Memory B cell (primary cell): ENCODE measurements around the gene KMO.
A peak's percentile ranks its signal among the peaks of the same experiment; 100 is the strongest.

ENCODE experiments used
- ATAC-seq: fragments of 150-1000 bp; cut with Tn5 transposase; 2 replicates; pipeline ENCODE4 v1.10.0; 2021; ENCODE audit warnings: low read depth, mild to moderate bottlenecking, moderate library complexity
- DNase-seq, 2 donors: peaks; one replicate each; pipeline ENCODE4 v3.0.0; 2022; ENCODE audit warnings: low spot score in 2 of 2
- H3K27ac Mint-ChIP-seq: one replicate; pipeline ENCODE4 v1.8.0; 2022; ENCODE audit warnings: mild to moderate bottlenecking, moderate library complexity, mixed read lengths
- H3K27me3 Mint-ChIP-seq: one replicate; pipeline ENCODE4 v1.8.0; 2022; ENCODE audit warnings: mixed read lengths
- H3K36me3 Mint-ChIP-seq: one replicate; pipeline ENCODE4 v1.8.0; 2022; ENCODE audit warnings: mild to moderate bottlenecking, mixed read lengths
- H3K4me1 Mint-ChIP-seq: one replicate; pipeline ENCODE4 v1.8.0; 2022; ENCODE audit warnings: mixed read lengths
- H3K4me3 Mint-ChIP-seq: one replicate; pipeline ENCODE4 v1.8.0; 2022; ENCODE audit warnings: mild to moderate bottlenecking, moderate library complexity, mixed read lengths
- H3K9me3 Mint-ChIP-seq: one replicate; pipeline ENCODE4 v1.8.0; 2022; ENCODE audit warnings: mixed read lengths

The KMO gene

DNA sequence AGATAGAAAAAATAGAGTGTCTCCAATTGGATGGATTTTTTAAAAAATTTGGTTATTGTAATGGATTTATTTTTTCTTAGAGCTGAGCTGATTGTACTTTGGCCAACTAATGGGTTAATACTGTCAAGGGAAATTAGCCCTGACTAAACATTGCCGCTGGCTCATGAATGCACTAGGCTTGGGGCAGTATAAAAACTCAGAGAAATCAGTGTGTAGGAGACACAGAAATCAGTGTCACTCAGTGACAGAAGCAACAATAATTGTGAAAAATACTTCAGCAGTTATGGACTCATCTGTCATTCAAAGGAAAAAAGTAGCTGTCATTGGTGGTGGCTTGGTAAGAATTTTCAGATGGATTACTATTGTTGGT is at the start of gene KMO:
KMO (plus strand) TSS at position 217 of the 370 bp plus-strand sequence; CDS start at position 284, 67 bp downstream.
- ATAC-seq: peak; percentile 47
- H3K36me3 Mint-ChIP-seq: peaks cover 11% of the 10 kb centered on the region
- peaks cover 1% of the 10 kb centered on the region for H3K9me3 Mint-ChIP-seq
- peak within 1 kb of the TSS; percentile 98 for H3K27ac Mint-ChIP-seq
- H3K27me3 Mint-ChIP-seq: no peaks in the 10 kb centered on the region
- peak in 1 of 2 donors; percentile 42 for DNase-seq
- H3K4me1 Mint-ChIP-seq: peaks cover 29% of the 10 kb centered on the region
- peak within 1 kb of the TSS; percentile 98 for H3K4me3 Mint-ChIP-seq

DNA sequence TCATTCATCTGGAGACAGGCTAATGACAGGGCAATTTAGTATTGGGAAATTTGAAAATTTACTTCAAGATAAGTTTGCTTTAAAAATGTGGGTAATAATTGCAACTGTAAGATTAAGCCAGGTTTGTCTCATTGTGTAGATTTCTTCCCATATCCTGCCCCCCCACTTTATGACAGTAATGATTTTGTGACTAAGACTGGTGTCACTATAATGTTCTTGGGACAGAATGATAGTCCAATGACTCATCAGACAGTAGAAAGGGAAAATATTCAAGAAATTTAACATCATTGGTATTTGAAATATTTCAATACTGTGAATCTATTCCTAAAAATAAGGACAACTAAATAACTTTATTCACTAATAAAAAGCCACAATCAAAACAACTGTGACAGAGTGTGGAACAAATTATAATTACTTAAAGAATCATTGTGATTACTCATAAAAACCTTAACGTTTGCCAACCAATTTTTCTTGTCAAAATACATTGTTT is 49.4 kb upstream of the KMO start:
- no peaks in the 10 kb centered on the region for H3K36me3 Mint-ChIP-seq
- H3K4me1 Mint-ChIP-seq: peaks cover 9% of the 10 kb centered on the region
- H3K4me3 Mint-ChIP-seq: no peak overlapping the region
- no peak for DNase-seq
- H3K27ac Mint-ChIP-seq: no peak overlapping the region
- H3K9me3 Mint-ChIP-seq: no peaks in the 10 kb centered on the region
- no peak for ATAC-seq
- no peaks in the 10 kb centered on the region for H3K27me3 Mint-ChIP-seq

DNA sequence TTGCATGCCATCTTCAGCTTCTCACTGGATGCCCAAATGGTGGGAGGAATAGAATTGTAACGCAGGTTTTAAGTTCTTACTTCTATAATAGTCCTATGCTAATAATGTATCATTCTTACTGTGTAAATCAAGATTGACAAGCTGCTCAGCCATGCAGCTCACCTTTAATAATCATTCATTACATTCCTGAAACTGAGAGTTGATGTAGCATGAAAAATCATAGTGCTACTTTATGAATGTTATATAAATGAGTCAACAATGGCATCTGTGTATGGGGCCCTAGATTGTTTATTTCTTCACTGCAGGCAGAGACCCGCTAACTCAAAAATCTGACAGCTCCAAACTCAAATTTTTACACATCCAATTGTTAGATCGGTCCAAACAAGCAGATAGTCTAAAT is 47.0 kb upstream of the KMO start:
- ATAC-seq: no peak
- no peak overlapping the region for H3K27ac Mint-ChIP-seq
- no peaks in the 10 kb centered on the region for H3K9me3 Mint-ChIP-seq

DNA sequence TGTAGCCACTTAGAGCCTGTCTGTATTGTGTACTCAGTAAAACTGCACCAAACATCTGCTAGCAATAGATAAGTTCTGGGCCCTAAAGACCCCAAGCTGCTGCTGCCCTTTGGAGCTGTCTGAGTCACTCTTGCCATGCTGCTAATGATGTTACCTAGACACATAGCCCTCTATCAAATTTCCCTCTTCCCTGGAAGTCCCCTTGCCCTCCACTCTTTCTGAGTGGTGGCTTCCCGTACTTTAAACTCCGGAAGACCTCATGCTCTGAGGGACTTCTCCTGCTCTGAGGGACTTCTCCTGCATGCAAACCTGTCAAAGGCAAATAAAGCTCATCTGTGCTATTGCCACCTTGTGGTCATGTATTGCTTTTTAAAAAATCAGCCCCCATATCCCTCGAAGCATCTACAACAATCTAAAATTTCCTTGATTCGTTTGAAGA is 46.6 kb upstream of the KMO start:
- ATAC-seq (peak; percentile 49), DNase-seq (no peak)
- H3K4me3 Mint-ChIP-seq: no peak overlapping the region
- no peaks in the 10 kb centered on the region for H3K9me3 Mint-ChIP-seq
- H3K27me3 Mint-ChIP-seq: no peaks in the 10 kb centered on the region
- H3K27ac Mint-ChIP-seq: no peak overlapping the region
- no peaks in the 10 kb centered on the region for H3K36me3 Mint-ChIP-seq
- H3K4me1 Mint-ChIP-seq: peaks cover 5% of the 10 kb centered on the region

More for the DNA sequence above, 47.0 kb upstream of the KMO start:
- no peak for DNase-seq
- H3K36me3 Mint-ChIP-seq: no peaks in the 10 kb centered on the region
- H3K27me3 Mint-ChIP-seq: no peaks in the 10 kb centered on the region
- no peak overlapping the region for H3K4me3 Mint-ChIP-seq
- H3K4me1 Mint-ChIP-seq: peaks cover 5% of the 10 kb centered on the region

DNA sequence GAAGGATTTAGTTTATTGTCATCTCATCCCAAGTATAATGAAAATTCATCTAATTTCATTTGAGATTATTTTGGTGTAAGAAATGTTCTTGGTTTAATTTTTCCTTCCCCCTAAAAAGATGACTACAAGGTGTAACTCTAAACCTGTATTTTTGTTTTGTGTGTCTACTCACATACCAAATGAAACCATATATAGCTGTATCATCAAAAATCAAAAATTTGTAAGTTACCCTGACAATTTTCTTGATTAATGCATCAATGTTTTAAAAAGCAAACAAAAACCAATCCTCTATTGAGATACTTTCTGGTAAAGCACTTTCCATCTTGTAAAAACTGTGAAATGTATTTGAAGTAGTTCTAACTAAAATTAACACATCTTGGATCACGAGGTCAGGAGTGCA is 43.4 kb upstream of the KMO start:
- ATAC-seq (no peak), DNase-seq (no peak)
- H3K4me3 Mint-ChIP-seq: no peak overlapping the region
- no peaks in the 10 kb centered on the region for H3K9me3 Mint-ChIP-seq
- H3K27ac Mint-ChIP-seq: no peak overlapping the region
- peaks cover 3% of the 10 kb centered on the region for H3K36me3 Mint-ChIP-seq
- H3K4me1 Mint-ChIP-seq: peaks cover 5% of the 10 kb centered on the region
- no peaks in the 10 kb centered on the region for H3K27me3 Mint-ChIP-seq

DNA sequence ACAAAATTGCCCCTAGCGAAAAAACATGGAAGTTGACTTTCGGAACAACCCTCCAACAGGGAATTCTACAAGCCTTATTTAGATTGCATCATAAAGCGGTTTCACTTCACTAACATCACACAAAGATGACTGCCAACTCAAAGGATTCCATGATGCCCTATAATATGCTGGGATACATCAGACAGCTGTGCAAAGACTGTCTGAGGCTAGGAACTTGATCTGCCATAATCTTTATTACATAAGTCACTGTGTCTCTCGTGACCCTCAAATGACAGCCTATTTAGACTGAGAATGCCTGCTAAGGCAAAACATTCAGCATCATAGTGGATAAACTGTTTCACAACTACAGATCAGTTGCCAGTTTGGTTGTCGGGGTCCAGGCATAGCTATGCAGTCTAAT is 36.4 kb upstream of the KMO start:
- DNase-seq (no peak), ATAC-seq (no peak)
- no peak overlapping the region for H3K27ac Mint-ChIP-seq
- H3K27me3 Mint-ChIP-seq: no peaks in the 10 kb centered on the region
- H3K36me3 Mint-ChIP-seq: peaks cover 28% of the 10 kb centered on the region
- H3K9me3 Mint-ChIP-seq: no peaks in the 10 kb centered on the region
- no peaks in the 10 kb centered on the region for H3K4me1 Mint-ChIP-seq
- no peak overlapping the region for H3K4me3 Mint-ChIP-seq

DNA sequence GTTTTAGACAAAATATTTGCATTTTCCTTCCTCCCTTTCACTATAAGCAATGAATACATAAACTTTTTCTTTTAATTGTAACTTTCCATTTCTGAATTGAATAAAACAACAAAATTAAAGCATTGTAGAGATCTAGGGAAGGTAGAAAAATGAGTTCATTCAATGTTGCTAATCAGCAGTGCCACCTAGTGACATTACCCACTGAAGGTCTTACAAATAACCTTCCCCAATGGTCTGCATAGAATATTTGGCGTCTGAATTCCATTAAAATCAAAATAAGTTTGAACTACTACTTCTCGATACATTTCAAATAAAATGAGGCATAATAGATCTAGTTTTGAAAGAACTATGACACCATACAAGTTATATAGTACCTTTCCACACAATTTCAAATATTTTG is 32.3 kb upstream of the KMO start:
- Mint-ChIP-seq H3K9me3 (no peaks in the 10 kb centered on the region), H3K27me3 (no peaks in the 10 kb centered on the region), H3K27ac (peak overlapping the region; percentile 1), H3K36me3 (peaks cover 48% of the 10 kb centered on the region), H3K4me1 (no peaks in the 10 kb centered on the region), H3K4me3 (no peak overlapping the region)
- DNase-seq (no peak), ATAC-seq (no peak)

DNA sequence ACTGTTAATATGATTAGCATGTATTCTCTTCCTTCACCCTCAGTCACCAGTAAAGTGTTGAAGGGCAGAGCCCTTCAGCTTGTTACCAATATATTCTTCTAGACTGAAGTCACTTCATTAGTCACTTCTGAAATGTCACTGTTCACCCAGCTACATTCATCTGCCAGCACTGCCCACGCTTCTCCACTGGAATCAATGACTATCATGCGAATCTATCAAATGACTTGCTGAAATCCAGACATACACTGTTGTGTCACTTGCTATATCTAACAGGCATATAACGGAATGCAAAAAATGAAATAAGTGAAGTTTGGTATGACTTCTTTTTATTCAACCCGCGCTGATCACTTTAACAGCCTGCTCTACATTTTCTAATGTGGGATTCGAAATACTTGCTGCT is 28.7 kb upstream of the KMO start:
- ATAC-seq: no peak
- no peak overlapping the region for H3K4me3 Mint-ChIP-seq
- no peak for DNase-seq
- no peaks in the 10 kb centered on the region for H3K27me3 Mint-ChIP-seq
- H3K36me3 Mint-ChIP-seq: peaks cover 34% of the 10 kb centered on the region
- no peaks in the 10 kb centered on the region for H3K9me3 Mint-ChIP-seq
- no peaks in the 10 kb centered on the region for H3K4me1 Mint-ChIP-seq
- H3K27ac Mint-ChIP-seq: peak overlapping the region; percentile 11

DNA sequence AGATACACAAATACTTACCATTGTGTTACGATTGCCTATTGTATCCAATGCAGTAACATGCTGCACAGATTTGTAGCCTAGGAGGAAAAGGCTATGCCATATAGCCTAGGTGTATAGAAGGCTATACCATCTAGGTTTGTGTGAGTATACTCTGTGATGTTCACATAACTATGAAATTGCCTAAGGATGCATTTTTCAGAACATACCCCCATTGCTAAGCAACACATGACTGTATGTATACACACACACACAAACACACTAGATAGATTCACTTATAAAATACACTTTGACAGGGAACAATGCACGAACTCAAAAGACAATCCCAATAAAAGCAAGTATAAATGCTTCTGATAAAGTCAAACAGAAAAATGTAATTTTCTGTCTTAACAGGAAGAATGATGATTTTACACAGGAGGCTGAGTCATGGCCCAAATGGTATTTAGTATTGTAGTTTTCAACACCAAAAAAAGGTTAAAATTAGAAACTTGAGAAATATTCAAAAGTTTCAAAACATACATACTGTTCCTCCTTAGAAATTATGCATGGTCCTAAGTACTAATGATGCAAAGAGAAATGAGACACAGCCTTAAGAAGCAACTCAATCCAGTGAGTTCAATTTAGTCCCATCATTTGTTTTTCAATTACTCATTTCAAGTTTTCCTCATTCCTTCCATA is 24.9 kb upstream of the KMO start:
- no peaks in the 10 kb centered on the region for H3K27me3 Mint-ChIP-seq
- no peaks in the 10 kb centered on the region for H3K4me1 Mint-ChIP-seq
- no peak overlapping the region for H3K4me3 Mint-ChIP-seq
- DNase-seq: no peak
- ATAC-seq: no peak
- H3K9me3 Mint-ChIP-seq: no peaks in the 10 kb centered on the region
- peaks cover 21% of the 10 kb centered on the region for H3K36me3 Mint-ChIP-seq
- no peak overlapping the region for H3K27ac Mint-ChIP-seq

DNA sequence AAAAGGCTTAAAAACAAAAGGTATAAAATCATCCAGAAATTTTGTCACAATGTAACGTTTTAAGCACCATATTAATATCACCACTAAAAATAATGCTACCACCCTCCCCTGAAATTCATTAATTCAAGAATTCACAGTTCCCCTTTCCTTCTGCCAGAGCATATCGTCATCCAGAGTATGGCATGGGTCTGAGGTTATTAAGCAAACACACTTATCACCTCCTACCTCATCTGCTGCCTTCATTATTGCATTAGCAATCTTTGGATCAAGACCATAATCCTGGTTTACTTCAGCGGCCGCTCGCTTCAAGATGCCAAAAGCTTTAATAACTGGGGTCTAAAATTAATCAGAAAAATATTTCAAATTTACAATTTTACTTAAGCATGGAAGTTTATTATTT is 18.8 kb upstream of the KMO start:
- DNase-seq (no peak), ATAC-seq (no peak)
- H3K27ac Mint-ChIP-seq: no peak overlapping the region
- H3K27me3 Mint-ChIP-seq: no peaks in the 10 kb centered on the region
- peaks cover 8% of the 10 kb centered on the region for H3K4me1 Mint-ChIP-seq
- no peaks in the 10 kb centered on the region for H3K9me3 Mint-ChIP-seq
- H3K36me3 Mint-ChIP-seq: peaks cover 14% of the 10 kb centered on the region
- H3K4me3 Mint-ChIP-seq: no peak overlapping the region

DNA sequence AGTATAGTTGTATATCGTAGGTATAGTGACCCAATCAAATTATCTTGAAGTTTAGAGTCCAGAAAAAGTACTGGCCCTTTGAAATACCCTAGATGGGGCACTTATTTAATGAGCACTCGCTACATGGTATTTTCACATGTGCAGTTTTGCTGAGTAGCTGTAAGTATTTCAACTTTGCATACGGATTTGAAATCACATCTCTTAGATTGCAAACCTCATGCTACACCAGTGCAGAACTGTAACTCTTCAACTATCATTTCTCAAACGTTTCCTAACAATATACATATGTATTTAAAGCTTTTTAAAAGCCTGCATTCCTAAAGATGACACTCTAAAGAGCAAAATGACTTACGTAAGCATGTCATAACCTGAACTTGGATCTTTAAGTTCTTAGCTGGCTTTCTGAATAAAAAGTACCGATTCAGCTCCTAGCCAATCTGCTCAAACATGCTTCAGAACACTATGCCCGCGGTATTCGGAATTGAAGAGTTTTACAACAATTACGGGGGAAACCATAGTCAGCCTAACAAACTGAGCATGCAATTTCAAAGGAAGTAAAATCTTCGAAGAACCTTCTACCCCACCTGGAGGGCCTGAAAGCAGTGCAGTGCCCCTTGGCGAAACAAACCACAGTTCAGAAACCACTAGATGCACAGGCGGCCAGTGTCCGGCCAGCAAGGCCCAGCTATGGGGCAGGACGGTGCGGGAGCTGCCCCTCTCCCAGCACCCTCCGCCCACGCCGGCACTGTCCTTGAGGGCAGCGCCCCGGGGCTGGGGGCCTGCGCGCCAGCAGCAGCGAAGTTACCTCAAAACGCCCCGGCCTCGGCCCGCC is 13.5 kb upstream of the KMO start:
- H3K27me3 Mint-ChIP-seq: no peaks in the 10 kb centered on the region
- H3K27ac Mint-ChIP-seq: peak overlapping the region; percentile 75
- ATAC-seq: peak; percentile 1
- peaks cover 8% of the 10 kb centered on the region for H3K36me3 Mint-ChIP-seq
- H3K4me3 Mint-ChIP-seq: peak overlapping the region; percentile 85
- no peaks in the 10 kb centered on the region for H3K9me3 Mint-ChIP-seq
- no peak for DNase-seq
- peaks cover 8% of the 10 kb centered on the region for H3K4me1 Mint-ChIP-seq

DNA sequence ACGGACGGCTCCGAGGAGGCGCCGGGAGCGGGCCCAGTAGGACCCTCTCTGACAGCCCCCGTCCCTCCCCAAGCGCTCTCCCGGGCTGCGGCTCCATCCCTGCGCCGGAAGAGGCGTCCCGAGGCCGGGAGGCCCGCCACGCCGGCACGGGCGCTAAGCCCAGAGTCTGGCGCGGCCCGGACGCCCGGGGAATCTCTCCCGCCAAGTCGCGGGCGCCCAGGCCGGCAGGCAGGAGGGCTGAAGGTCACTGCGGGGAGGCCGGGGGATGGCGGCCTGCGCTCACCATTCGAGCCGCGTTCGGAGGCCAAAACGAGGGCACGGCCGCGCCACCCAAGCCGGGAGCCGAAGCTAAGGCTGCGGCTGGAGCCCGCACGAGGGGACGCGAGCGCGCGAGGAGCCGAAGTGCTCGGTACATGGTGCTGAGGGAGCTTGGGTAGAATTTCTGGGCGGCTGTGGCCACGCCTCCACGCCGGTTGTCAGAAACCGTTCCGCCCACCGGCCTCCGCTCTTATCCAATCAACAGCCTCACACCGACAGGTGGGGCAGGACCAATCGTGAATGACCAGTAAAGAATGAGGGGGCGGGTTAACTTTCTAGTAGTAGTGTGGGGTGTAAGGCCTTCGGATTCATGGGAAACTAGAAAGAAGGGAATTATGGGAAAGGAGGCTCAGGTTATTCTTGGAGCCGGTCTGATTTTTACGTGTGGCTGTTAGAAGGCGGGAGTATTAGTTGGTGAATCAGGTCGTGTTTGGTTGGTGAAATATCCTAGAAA is 12.7 kb upstream of the KMO start, which contains the start of gene FH:
FH (minus strand) TSS at position 448 of the 772 bp plus-strand sequence; CDS start at position 415, 33 bp downstream.
- Mint-ChIP-seq H3K36me3 (peaks cover 5% of the 10 kb centered on the region), H3K4me3 (peak within 1 kb of the TSS; percentile 85), H3K27me3 (no peaks in the 10 kb centered on the region), H3K4me1 (peaks cover 4% of the 10 kb centered on the region), H3K27ac (peak within 1 kb of the TSS; percentile 75), H3K9me3 (no peaks in the 10 kb centered on the region)
- peak; percentile 87 to 90 for DNase-seq
- peak; percentile 95 for ATAC-seq

DNA sequence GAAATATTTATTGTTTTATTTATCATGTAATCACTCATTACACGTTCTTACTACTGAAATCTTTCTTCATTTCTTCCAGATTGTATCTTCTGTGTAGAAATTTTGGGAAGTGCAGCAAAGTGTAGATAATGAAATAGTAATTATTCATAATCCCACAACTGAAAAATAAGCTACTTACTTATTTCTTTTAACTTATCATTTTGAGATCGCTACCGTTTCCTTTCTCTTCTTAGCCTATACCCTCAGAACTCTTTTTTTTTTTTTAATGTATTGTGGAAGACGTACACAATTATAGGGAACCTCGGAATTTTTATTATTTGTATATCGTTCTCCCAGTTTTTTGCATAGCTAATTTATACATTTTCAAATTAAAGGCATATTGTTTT is 12.1 kb upstream of the KMO start:
- no peaks in the 10 kb centered on the region for H3K9me3 Mint-ChIP-seq

DNA sequence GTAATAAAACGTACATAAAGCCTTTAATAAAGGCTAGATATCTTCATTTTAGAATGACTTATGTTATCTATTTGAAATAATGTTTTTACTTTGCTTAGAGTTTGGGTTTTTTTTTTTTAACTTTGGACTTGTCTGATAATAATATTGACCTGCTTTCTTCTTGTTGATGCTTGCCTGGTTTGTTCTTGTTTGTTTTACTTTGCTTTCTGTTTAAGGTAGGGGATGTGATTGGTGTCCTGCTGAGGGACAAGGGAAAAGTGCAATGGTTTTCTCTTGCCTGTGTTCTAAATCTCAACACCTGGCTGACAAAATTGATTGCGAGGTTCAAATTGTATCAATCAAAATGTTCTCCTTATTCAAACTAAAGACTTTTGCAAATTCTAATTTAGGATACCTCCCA is 10.5 kb upstream of the KMO start:
- Mint-ChIP-seq H3K27ac (no peak overlapping the region), H3K4me1 (peaks cover 3% of the 10 kb centered on the region), H3K36me3 (peaks cover 1% of the 10 kb centered on the region), H3K9me3 (no peaks in the 10 kb centered on the region), H3K27me3 (no peaks in the 10 kb centered on the region), H3K4me3 (no peak overlapping the region)
- DNase-seq: no peak
- no peak for ATAC-seq

More for the DNA sequence above, 12.1 kb upstream of the KMO start:
- Mint-ChIP-seq H3K36me3 (peaks cover 5% of the 10 kb centered on the region), H3K4me1 (peaks cover 3% of the 10 kb centered on the region), H3K4me3 (no peak overlapping the region), H3K27me3 (no peaks in the 10 kb centered on the region), H3K27ac (no peak overlapping the region)
- no peak for DNase-seq
- ATAC-seq: no peak
